ENCODE data around the gene ATRN.
A peak's percentile ranks its signal among the peaks of the same experiment; 100 is the strongest.

ATRN gene

DNA sequence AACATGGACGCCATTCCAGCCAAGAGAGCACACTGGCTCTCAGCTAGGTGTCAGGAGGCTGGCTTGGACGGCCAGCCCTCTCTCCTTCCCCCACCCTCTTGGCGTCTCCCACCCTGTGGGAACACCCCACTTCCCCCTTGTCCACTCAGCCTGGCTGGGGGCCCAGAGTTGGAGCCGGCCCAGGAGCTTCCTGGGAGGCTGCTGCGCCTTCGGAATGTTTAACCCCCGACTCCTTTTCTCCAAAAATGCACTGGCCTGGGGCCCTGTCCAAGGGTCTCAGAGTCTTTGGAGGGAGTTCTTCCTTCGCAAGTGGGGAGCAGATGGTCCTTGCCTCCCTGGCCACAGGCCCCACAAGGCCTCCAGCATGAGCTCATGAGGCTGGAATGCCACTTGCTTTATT, 206.9 kb downstream of the ATRN start:
- no peak for TF ChIP-seq GLI4 (tag by site-specific recombination; IDR thresholded peaks at IDR 0.05)
- TF ChIP-seq SP3 (tag by site-specific recombination; IDR thresholded peaks at IDR 0.05), result no peak
- TF ChIP-seq WT1 (tag by site-specific recombination; IDR thresholded peaks at IDR 0.05), result no peak
- TF ChIP-seq ZNF544 (tag by site-specific recombination; IDR thresholded peaks at IDR 0.05), result no peak
- no peak for TF ChIP-seq ZNF768 (tag by site-specific recombination; IDR thresholded peaks at IDR 0.05)
- peak; percentile 22; the same call in 1 of the 2 replicates for TF ChIP-seq GLIS1 (tag by site-specific recombination; IDR thresholded peaks at IDR 0.05)
- TF ChIP-seq ZNF777 (tag by site-specific recombination; IDR thresholded peaks at IDR 0.05; ENCODE audit: borderline replicate concordance), result no peak
- TF ChIP-seq ZNF274 (IDR thresholded peaks at IDR 0.05; ENCODE audit: low read length), result no peak
- TF ChIP-seq ZNF274 (tag by site-specific recombination; IDR thresholded peaks at IDR 0.05; ENCODE audit: borderline replicate concordance), result no peak
- H3K27ac ChIP-seq (ENCODE audit: extremely low read depth, low read depth, low read length), result no peak overlapping the region
- no peak overlapping the region for H3K4me3 ChIP-seq (ENCODE audit: low read depth, low read length)
- no peaks in the 10 kb centered on the region for H3K36me3 ChIP-seq (ENCODE audit: control insufficient read depth in 2 of 2, insufficient read depth in 1 of 2, low read length in 2 of 2)
- ChIA-PET POLR2A (interaction anchor here (1.2 kb wide), 1 partner anchor 118 kb away, joined by 3 read pairs; the partner anchor contains the start of gene CDC25B), CTCF (interaction anchor here (0.6 to 4.9 kb wide), 15 partner anchors 9 to 182 kb away, joined by 3 to 94 read pairs (median 9); partner anchors contain the start of genes SIGLEC1 and SPEF1)
- H3K9me3 ChIP-seq (ENCODE audit: control insufficient read depth, insufficient read depth, low read depth, low read length), result no peaks in the 10 kb centered on the region
- H3K4me1 ChIP-seq (ENCODE audit: control insufficient read depth, insufficient read depth, low read length), result 0 out of 2 replicates have a peak, but pooled peaks cover 2% of the 10 kb centered on the region

DNA sequence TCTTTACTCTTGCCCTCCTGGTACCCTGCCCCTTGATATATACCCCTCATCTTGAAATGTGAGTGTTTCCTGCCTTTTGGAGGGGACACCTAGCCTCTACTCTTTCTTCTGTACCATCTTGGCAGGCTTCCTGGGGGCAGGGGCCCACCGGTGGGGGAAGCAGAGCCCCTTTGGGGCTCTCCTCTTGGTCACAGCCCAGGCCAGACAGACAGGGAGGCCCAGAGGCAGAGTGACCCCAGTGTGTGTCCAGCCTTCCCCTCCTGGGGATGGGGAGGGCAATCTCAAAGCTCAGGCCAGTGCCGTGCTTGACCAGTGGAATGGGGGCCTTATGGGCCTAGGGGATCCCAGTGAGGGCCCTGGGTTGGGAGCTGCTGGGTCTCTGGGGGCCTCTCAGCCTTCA, 207.4 kb downstream of the ATRN start:
- Histone ChIP-seq H3K36me3 (ENCODE audit: control insufficient read depth in 2 of 2, insufficient read depth in 1 of 2, low read length in 2 of 2) (no peaks in the 10 kb centered on the region), H3K9me3 (ENCODE audit: control insufficient read depth, insufficient read depth, low read depth, low read length) (no peaks in the 10 kb centered on the region), H3K4me1 (ENCODE audit: control insufficient read depth, insufficient read depth, low read length) (0 out of 2 replicates have a peak, but pooled peaks cover 2% of the 10 kb centered on the region), H3K4me3 (ENCODE audit: low read depth, low read length) (no peak overlapping the region), H3K27ac (ENCODE audit: extremely low read depth, low read depth, low read length) (no peak overlapping the region)
- POLR2A ChIA-PET, result interaction anchor here (1.2 kb wide), 1 partner anchor 118 kb away, joined by 3 read pairs; the partner anchor contains the start of gene CDC25B
- CTCF ChIA-PET, result interaction anchor here (0.6 to 4.9 kb wide), 8 partner anchors 8 to 181 kb away, joined by 3 to 94 read pairs (median 19); partner anchors contain the start of gene SIGLEC1
- TF ChIP-seq ZNF777 (tag by site-specific recombination; IDR thresholded peaks at IDR 0.05; ENCODE audit: borderline replicate concordance) (no peak), ZNF311 (tag by site-specific recombination; IDR thresholded peaks at IDR 0.05; ENCODE audit: borderline replicate concordance) (no peak)

DNA sequence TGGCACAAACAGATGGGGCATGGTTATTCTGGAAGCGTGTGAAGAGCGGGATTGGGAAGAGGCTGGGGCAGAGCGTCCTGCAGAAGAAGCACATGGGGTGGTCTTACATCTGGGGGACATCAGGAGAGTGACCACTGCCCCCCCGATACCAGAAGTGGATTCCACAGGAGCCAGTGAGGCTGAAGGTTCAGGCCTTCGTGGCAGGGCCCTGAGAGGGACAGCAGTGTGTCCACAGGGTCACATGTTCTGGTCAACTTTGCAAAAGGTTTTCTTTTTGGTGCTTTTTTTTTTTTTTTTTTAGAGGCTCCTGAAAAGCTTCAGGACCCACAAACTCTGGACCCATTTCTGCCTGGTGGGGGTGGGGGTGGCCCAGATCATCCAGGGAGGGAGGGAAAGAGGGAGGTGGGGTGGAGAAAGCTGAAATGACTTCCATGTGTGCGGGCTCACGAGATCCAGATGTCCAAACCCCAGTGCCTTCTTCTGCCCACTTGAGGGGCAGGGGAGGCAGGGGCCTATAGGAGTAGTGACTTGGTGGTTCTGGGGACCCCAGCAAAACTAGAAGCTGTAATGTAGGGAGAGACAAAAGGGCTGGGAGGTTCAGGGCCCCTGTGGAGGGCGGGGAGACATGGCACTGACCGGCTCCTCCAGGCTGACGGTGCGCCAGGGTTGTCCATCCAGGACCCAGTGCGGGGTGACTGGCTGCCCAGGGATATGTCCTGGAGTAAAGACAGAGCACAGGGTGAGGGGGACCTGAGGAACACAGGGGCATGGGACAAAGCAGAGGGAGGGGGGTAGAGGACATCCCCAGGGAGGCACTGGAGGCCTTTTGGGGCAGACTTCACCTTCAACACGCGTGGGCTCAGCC, 208.3 kb downstream of the ATRN start:
- TF ChIP-seq ZNF530 (tag by site-specific recombination; IDR thresholded peaks at IDR 0.05; ENCODE audit: low read depth) (no peak), ZNF302 (tag by site-specific recombination; IDR thresholded peaks at IDR 0.05; ENCODE audit: low read depth) (no peak), ZBTB21 (tag by site-specific recombination; IDR thresholded peaks at IDR 0.05) (no peak), ZNF132 (tag by site-specific recombination; IDR thresholded peaks at IDR 0.05; ENCODE audit: borderline replicate concordance) (no peak), ZNF157 (tag by site-specific recombination; IDR thresholded peaks at IDR 0.05) (peak; percentile 76)
- Histone ChIP-seq H3K9me3 (ENCODE audit: control insufficient read depth, insufficient read depth, low read depth, low read length) (no peaks in the 10 kb centered on the region), H3K4me1 (ENCODE audit: control insufficient read depth, insufficient read depth, low read length) (0 out of 2 replicates have a peak, but pooled peaks cover 2% of the 10 kb centered on the region), H3K36me3 (ENCODE audit: control insufficient read depth in 2 of 2, insufficient read depth in 1 of 2, low read length in 2 of 2) (no peaks in the 10 kb centered on the region), H3K27ac (ENCODE audit: extremely low read depth, low read depth, low read length) (no peak overlapping the region), H3K4me3 (ENCODE audit: low read depth, low read length) (no peak overlapping the region)
- POLR2A ChIA-PET, result interaction anchor here (1.2 kb wide), 1 partner anchor 117 kb away, joined by 3 read pairs; the partner anchor contains the start of gene CDC25B
- CTCF ChIA-PET, result interaction anchor here (0.6 to 4.9 kb wide), 7 partner anchors 16 to 414 kb away, joined by 3 to 94 read pairs (median 6); no protein-coding TSS in a partner anchor

DNA sequence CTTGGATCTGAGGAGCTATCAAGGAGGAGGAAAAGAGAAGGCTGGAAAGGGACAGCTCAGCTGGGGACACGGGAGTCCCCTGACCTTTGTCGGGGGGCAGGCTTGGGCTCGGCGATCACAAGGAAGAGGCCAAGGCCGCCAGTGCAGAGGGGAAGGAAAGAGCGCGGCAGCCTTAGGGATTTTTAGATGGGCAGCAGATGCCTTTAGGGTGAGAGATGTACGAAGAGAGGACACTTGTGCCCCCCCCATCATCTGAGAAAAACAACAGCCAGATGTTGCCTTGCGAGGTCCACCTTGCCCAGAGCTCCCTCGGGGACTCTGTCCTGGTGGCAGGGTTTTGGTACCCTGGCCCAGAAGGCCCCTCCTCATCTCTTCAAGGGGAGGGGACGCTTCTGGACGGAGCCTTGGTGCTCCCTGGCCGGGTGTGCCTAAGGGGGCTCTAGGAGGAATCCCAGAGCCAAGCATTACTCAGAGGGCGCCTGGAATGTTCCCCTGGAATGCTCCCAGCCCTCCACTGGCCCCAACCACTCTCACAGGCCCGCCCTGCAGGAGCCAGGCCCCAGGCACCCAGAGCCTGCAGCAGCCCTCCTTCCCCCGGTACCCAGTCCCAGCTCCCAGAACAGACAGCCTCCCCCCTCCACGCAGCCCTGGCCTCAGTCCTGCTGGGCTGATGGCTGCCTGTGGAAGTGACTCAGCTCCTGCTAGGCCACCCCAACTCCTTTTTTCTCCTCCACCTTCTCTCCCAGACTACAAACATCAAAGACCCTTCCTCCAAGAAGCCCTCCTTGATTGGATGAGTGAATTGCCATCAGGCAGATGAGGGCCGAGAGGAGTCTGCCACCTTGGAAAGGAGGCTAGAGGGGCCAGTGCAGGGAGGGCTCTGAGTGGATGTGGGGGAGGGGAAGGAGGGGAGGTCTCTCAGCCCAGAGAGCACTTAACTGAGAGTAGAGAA, 209.2 kb downstream of the ATRN start:
- ChIA-PET POLR2A (no interaction called here), CTCF (interaction anchor here (0.5 to 4.8 kb wide), 3 partner anchors 15 to 63 kb away, joined by 3 to 28 read pairs (median 21); no protein-coding TSS in a partner anchor)
- Histone ChIP-seq H3K36me3 (ENCODE audit: control insufficient read depth in 2 of 2, insufficient read depth in 1 of 2, low read length in 2 of 2) (no peaks in the 10 kb centered on the region), H3K4me3 (ENCODE audit: low read depth, low read length) (no peak overlapping the region), H3K4me1 (ENCODE audit: control insufficient read depth, insufficient read depth, low read length) (0 out of 2 replicates have a peak, but pooled peaks cover 2% of the 10 kb centered on the region), H3K27ac (ENCODE audit: extremely low read depth, low read depth, low read length) (no peak overlapping the region), H3K9me3 (ENCODE audit: control insufficient read depth, insufficient read depth, low read depth, low read length) (no peaks in the 10 kb centered on the region)
- TF ChIP-seq ZBTB1 (tag by site-specific recombination; IDR thresholded peaks at IDR 0.05), result no peak
- TF ChIP-seq ZFHX2 (tag by site-specific recombination; conservative IDR thresholded peaks at IDR 0.05), result peak; percentile 45
- TF ChIP-seq ZNF121 (tag by site-specific recombination; IDR thresholded peaks at IDR 0.05), result no peak
- TF ChIP-seq ZBTB21 (tag by site-specific recombination; IDR thresholded peaks at IDR 0.05), result no peak
- TF ChIP-seq ZIC2 (tag by site-specific recombination; IDR thresholded peaks at IDR 0.05), result peak; percentile 23; the same call in 1 of the 2 replicates
- TF ChIP-seq EGR2 (tag by site-specific recombination; IDR thresholded peaks at IDR 0.05; ENCODE audit: low read depth), result peak; percentile 24; the same call in 1 of the 2 replicates
